Measurements from ENCODE around the gene C10orf67. TPM values are rescaled to one million over a fixed set of nuclear protein-coding genes. Genes with fewer than 3 reads are reported as not detected.
"Not testable (repeated sequence)": the region's sequence is repeated elsewhere in the genome, so short reads cannot be mapped to it uniquely, and the experiment has no call there.

C10orf67 gene
- total RNA-seq, result not detected in 2 replicates

DNA sequence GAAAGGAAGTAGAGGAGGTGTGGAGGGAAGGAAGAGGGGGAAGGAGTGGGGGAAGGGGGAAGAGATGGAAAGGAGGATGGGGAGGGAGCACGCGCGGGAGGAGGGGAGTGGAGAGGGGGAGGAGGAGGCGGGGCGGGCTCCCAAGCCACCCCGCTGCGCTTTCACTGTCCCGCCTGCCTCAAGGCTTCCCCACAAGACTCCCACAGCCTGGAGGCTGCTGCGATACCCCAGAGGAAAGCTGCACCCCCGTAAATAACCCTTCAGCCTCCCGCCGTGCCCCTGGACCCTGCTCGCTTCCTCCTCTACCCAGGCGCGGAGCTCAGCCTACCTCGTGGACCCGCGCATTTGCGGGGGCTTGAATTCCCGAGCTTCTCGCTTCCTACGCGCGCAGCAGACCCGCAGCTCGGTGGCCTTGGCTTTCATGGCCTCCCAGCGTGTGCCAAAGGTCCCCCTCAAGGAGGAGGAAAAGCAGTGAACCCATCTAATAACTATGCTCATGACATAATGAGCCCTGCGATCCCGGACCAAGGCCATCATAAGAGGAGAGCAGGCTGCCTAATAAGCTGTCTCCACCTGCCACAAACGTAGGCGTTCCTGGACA, at the start of gene C10orf67:
TSS of gene C10orf67 (minus strand) at position 557 of the 601 bp plus-strand sequence. CDS start at position 534, 23 bp downstream.
- no peak for DNase-seq (ENCODE audit: low read depth, low spot score)

GRCh38 chr10:23391821-23392220, 47.2 kb upstream of the C10orf67 start:
- no peak for DNase-seq (ENCODE audit: low read depth, low spot score)

DNA sequence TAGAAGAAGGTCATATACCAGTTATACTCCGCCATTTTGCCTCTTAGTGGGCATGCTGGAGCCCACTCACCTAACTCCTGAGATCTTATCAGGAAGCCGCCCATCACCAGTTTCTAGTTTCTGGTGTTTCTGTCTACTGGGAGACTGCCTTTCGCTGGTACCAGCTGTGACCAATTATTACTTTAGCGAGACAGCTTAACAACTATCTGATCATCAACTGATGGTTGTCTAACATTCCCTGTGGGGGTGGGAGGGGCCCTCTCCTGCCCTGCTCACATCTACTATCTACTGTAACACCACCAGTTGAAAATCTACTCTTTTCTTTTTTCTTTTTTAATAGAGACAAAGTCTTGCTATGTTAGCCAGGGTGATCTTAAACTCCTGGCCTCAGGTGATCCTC, 46.2 kb upstream of the C10orf67 start:
- DNase-seq (ENCODE audit: low read depth, low spot score), result no peak

GRCh38 chr10:23390408-23390807, 45.8 kb upstream of the C10orf67 start:
- DNase-seq (ENCODE audit: low read depth, low spot score), result not testable (repeated sequence)

GRCh38 chr10:23387516-23387915, 42.9 kb upstream of the C10orf67 start:
- not testable (repeated sequence) for DNase-seq (ENCODE audit: low read depth, low spot score)

DNA sequence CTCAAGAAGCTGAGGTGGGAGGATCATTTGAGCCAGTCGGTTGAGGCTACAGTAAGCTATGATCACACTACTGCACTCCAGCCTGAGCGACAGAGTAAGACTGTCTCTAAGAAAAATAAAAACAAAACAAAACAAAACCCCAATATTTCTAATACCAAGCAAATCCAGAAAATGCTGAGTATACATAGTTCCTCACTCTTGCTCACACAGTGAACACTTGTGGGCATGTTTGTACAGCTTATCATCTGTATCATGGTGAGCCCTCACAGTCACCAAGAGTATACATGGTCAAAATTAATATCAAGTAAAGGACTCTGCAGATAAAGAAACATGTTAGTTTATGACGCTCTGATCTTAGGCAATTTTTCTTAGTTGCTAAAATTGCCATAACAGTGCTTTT, 41.5 kb upstream of the C10orf67 start:
- no peak for DNase-seq (ENCODE audit: low read depth, low spot score)

- no peak for DNase-seq (ENCODE audit: low read depth, low spot score)
Measured at GRCh38 chr10:23384364-23384763, 39.8 kb upstream of the C10orf67 start.

- DNase-seq (ENCODE audit: low read depth, low spot score), result no peak
Measured at GRCh38 chr10:23383637-23384036, 39.0 kb upstream of the C10orf67 start.

- no peak for DNase-seq (ENCODE audit: low read depth, low spot score)
Measured at GRCh38 chr10:23381298-23382040, 36.9 kb upstream of the C10orf67 start.

GRCh38 chr10:23379686-23380085, 35.1 kb upstream of the C10orf67 start:
- no peak for DNase-seq (ENCODE audit: low read depth, low spot score)

DNA sequence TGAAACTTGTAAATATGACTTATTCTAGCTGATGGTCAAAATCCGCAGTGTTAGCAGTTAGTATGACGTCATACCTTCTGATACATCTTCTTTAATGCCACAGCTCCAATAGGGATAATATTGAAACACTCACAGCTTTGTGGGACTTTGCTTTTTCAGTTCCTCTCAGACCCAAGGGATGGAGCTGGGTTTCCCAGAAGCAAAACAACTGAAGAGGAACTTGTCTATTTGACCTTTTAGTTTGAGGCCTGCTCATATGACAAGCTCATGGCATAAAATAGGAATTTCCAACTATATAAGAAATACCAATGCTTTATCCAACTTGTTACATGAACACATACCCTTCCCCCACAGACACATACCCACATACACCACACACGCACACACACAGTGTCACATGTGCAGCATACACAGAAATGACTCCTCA, 31.6 kb upstream of the C10orf67 start:
- DNase-seq (ENCODE audit: low read depth, low spot score), result no peak

- no peak for DNase-seq (ENCODE audit: low read depth, low spot score)
Measured at GRCh38 chr10:23375366-23375765, 30.8 kb upstream of the C10orf67 start.

- DNase-seq (ENCODE audit: low read depth, low spot score), result no peak
Measured at GRCh38 chr10:23373156-23373555, 28.6 kb upstream of the C10orf67 start.

DNA sequence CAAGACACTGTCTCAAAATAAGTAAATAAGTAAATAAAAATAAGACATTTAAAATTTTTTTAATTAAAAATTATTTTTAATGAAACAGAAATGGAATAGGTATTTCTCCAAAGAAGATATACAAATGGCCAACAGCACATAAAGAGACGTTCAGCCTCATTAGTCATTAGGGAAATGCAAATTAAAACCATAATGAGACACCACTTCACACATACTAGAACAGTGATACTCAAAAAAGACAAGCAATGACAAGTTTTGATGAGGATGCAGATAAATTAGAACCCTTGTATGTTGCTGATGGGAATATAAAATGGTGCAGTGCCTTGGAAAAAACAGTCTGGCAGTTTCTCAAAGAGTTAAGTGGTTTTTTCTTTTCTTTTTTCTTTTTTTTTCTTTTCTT, 26.5 kb upstream of the C10orf67 start:
- no peak for DNase-seq (ENCODE audit: low read depth, low spot score)

DNA sequence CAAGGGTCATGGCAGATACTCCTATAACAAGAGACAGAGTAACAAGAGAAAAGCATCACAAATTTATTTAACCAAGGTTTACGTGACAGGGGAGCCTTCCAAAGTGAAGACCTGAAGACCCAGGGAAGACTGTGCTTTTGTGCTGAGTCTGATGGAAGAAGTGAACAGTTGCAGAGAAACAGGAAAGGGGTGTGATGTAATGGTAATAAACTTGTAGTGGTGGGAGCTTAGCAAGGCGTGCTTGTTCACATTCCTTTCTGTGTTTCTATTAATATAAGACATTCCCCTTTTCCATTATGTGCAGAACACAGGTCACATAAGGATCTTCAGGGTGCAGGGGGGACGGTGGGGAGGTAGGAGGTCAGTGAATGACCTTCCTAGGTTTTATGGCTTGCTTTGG, 25.5 kb upstream of the C10orf67 start:
- DNase-seq (ENCODE audit: low read depth, low spot score), result no peak

GRCh38 chr10:23368816-23369640, 24.4 kb upstream of the C10orf67 start:
- DNase-seq (ENCODE audit: low read depth, low spot score), result no peak

DNA sequence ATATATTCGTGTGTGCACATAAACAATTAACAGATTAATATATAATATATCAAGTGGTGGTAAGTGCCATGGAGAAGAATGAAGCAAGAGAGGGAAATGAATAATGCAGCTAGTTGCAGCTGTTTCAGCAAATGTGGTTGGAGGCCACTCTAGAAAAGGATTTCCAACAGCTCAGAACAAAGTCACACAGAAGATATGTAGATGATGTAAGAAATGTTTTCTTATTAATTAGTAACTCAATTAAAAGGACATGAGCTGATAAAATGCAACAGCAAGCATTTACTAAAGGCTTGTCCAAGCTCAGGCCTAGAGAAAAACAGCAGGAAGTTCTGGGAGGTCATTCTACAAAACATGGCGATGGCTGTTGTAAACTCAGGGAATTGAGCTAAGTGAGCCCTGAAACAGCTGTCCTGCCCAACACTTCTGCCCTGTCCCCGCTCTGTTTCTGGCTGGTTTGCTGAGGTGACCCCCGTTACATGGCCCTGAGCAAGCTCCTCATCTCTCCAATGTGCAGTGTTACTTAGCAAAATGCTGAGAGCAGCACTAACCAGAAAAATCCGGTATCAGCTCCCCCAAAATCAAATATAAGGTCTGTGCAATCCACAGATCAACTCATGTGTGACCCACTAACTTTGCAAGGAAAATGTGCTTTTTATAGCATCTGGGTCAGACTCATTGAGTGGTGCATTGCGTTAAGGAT, 23.4 kb upstream of the C10orf67 start:
- no peak for DNase-seq (ENCODE audit: low read depth, low spot score)

- not testable (repeated sequence) for DNase-seq (ENCODE audit: low read depth, low spot score)
Measured at GRCh38 chr10:23365417-23366030, 20.9 kb upstream of the C10orf67 start.

GRCh38 chr10:23364378-23364777, 19.8 kb upstream of the C10orf67 start:
- DNase-seq (ENCODE audit: low read depth, low spot score), result no peak

DNA sequence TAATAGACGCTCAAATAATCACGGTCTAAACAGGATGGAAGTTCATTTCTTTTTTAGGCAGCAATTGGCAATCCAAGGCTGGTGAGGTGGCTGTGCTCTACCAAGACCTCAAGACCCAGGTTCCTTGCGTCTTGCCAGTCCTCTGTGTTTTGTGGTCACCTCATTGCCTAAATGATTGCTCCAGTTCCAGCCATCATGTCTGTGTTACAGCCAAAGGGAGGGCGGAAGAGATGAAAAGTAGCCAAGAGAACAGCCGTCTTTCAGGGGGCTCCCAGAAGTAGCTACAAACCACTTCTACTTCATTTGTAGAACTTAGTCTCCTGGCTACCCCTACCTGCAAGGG, 19.2 kb upstream of the C10orf67 start:
- DNase-seq (ENCODE audit: low read depth, low spot score), result no peak
